Mammary epithelial cell (primary cell): ENCODE measurements around the gene PPP1R1B.

Experiments used
- CTCF ChIP-seq, 2 donors: IDR thresholded peaks in 1 of 2; conservative IDR thresholded peaks in 1 of 2; 2 replicates each; pipeline ENCODE4 v1.5.1; 2011 to 2012; ENCODE audit warnings: inconsistent platforms in 2 of 2, low read length in 2 of 2, mild to moderate bottlenecking in 2 of 2, control low read depth in 1 of 2, low read depth in 1 of 2; ENCODE audit not compliant: insufficient read depth in 1 of 2; ENCODE audit errors: extremely low read depth in 1 of 2
- EZH2 ChIP-seq: IDR thresholded peaks from 2 replicates; pipeline ENCODE4 v1.6.1; 2012; ENCODE audit warnings: low read length, inconsistent platforms, borderline replicate concordance

- TF ChIP-seq CTCF (conservative IDR thresholded peaks at IDR 0.05 in 1 of 2, IDR thresholded peaks at IDR 0.05 in 1 of 2; ENCODE audit: extremely low read depth in 1 of 2, insufficient read depth in 1 of 2, low read depth in 1 of 2, low read length in 2 of 2) (no peak), EZH2 (no peak)
These were observed 11.6 kb downstream of the PPP1R1B start for GRCh38 chr17:39638317-39638716.
